HCT116 (cell line): ENCODE results near the gene KLF16.

ENCODE experiments used
- CEBPB ChIP-seq: IDR thresholded peaks from 2 replicates; pipeline ENCODE4 v1.6.1; 2012; ENCODE audit warnings: low read depth
- CTCF ChIP-seq, 3 experiments: fragments of 200-600 bp in 1 of 3; sonication (generic) in 1 of 3; IDR thresholded peaks in 2 of 3; conservative IDR thresholded peaks in 1 of 3; 2 replicates each; pipeline ENCODE4 v1.5.1; 2012 to 2017; ENCODE audit warnings: low read depth in 2 of 3, low read length in 2 of 3, antibody characterized with exemption in 1 of 3, borderline replicate concordance in 1 of 3, control low read depth in 1 of 3, mild to moderate bottlenecking in 1 of 3, mixed read lengths in 1 of 3, mixed run types in 1 of 3, moderate library complexity in 1 of 3; ENCODE audit not compliant: insufficient read depth in 1 of 3
- MAX ChIP-seq: IDR thresholded peaks from 2 replicates; pipeline ENCODE4 v1.6.1; 2012
- POLR2A ChIP-seq: IDR thresholded peaks from 2 replicates; pipeline ENCODE4 v1.7.0; 2011; ENCODE audit warnings: borderline replicate concordance; ENCODE audit not compliant: insufficient read depth, insufficient read length; ENCODE audit errors: extremely low read depth
- POLR2AphosphoS5 ChIP-seq: IDR thresholded peaks from 2 replicates; pipeline ENCODE4 v1.6.1; 2011; ENCODE audit warnings: mild to moderate bottlenecking, low read depth, low read length, moderate library complexity
- TCF7L2 ChIP-seq: IDR thresholded peaks from 2 replicates; pipeline ENCODE4 v1.7.0; 2011; ENCODE audit warnings: borderline replicate concordance, inconsistent platforms; ENCODE audit not compliant: insufficient read depth, insufficient read length; ENCODE audit errors: extremely low read depth
- YY1 ChIP-seq: IDR thresholded peaks from 2 replicates; pipeline ENCODE4 v1.6.1; 2011; ENCODE audit warnings: low read length, low read depth, moderate library complexity, mild to moderate bottlenecking; ENCODE audit not compliant: insufficient replicate concordance; ENCODE audit errors: extremely low read depth
- ZBTB33 ChIP-seq: IDR thresholded peaks from 2 replicates; pipeline ENCODE4 v1.6.1; 2011; ENCODE audit warnings: mild to moderate bottlenecking, low read length, moderate library complexity; ENCODE audit not compliant: insufficient replicate concordance; ENCODE audit errors: extremely low read depth

GRCh38 chr19:1854542-1855039 is 8.8 kb downstream of the KLF16 start:
- no peak for TF ChIP-seq TCF7L2
- TF ChIP-seq POLR2A = no peak
- no peak; a peak in 1 of 6 replicates for TF ChIP-seq CTCF (IDR thresholded peaks at IDR 0.05 in 2 of 3, conservative IDR thresholded peaks at IDR 0.05 in 1 of 3; ENCODE audit: borderline replicate concordance in 1 of 3, insufficient read depth in 1 of 3, low read depth in 2 of 3, low read length in 2 of 3)
- no peak for TF ChIP-seq ZBTB33
- no peak for TF ChIP-seq MAX
- no peak for TF ChIP-seq YY1
- TF ChIP-seq POLR2AphosphoS5 = no peak
- TF ChIP-seq CEBPB = no peak
